Activated T-cell treated with anti-CD3 and anti-CD28 coated beads, Interleukin-2, amount 50 U/mL, for 4 hours (primary cell): ENCODE data around the gene CDCA8. TPM values are rescaled to one million over a fixed set of nuclear protein-coding genes. Genes with fewer than 3 reads are reported as not detected.

ENCODE experiments used
- ATAC-seq, 2 donors: fragments of 200-7000 bp; cut with Tn5 transposase; one replicate each; pipeline ENCODE4 v1.10.0; 2021
- DNase-seq: peaks from one replicate; pipeline ENCODE4 v3.0.0-alpha.2; 2020
- H3K27me3 Mint-ChIP-seq: one replicate; pipeline ENCODE4 v1.8.0; 2021; ENCODE audit warnings: low read depth, mixed read lengths
- H3K36me3 Mint-ChIP-seq: one replicate; pipeline ENCODE4 v1.8.0; 2022; ENCODE audit warnings: mixed read lengths; ENCODE audit not compliant: insufficient read depth
- H3K4me1 Mint-ChIP-seq: one replicate; pipeline ENCODE4 v1.8.0; 2021; ENCODE audit warnings: low read depth, mixed read lengths
- H3K4me3 Mint-ChIP-seq: one replicate; pipeline ENCODE4 v1.8.0; 2021; ENCODE audit warnings: mild to moderate bottlenecking, moderate library complexity, mixed read lengths
- H3K9me3 Mint-ChIP-seq: one replicate; pipeline ENCODE4 v1.8.0; 2021; ENCODE audit warnings: mixed read lengths
- total RNA-seq, 3 donors: library from RNA; stranded (reverse); gene quantifications; one replicate each; pipeline ENCODE4 v1.2.1, GENCODE V29; 2021

The CDCA8 gene
- total RNA-seq, 3 donors from 2014 or later, result 7.7 to 12.2 (median 10.0) TPM

GRCh38 chr1:37716321-37716720 lies 24.0 kb downstream of the CDCA8 start:
- peaks cover 7% of the 10 kb centered on the region for H3K27me3 Mint-ChIP-seq
- DNase-seq, result no peak
- H3K4me3 Mint-ChIP-seq, result no peak overlapping the region
- H3K9me3 Mint-ChIP-seq, result no peaks in the 10 kb centered on the region
- no peaks in the 10 kb centered on the region for H3K4me1 Mint-ChIP-seq
- no peaks in the 10 kb centered on the region for H3K36me3 Mint-ChIP-seq
- no peak for ATAC-seq

GRCh38 chr1:37717631-37718030 lies 25.3 kb downstream of the CDCA8 start:
- Mint-ChIP-seq H3K27me3 (peaks cover 9% of the 10 kb centered on the region), H3K4me3 (no peak overlapping the region), H3K36me3 (no peaks in the 10 kb centered on the region), H3K9me3 (no peaks in the 10 kb centered on the region), H3K4me1 (no peaks in the 10 kb centered on the region)
- ATAC-seq (no peak), DNase-seq (no peak)

GRCh38 chr1:37718181-37718900 lies 26.0 kb downstream of the CDCA8 start:
- Mint-ChIP-seq H3K4me3 (no peak overlapping the region), H3K36me3 (no peaks in the 10 kb centered on the region), H3K4me1 (no peaks in the 10 kb centered on the region), H3K9me3 (no peaks in the 10 kb centered on the region), H3K27me3 (peaks cover 9% of the 10 kb centered on the region)
- DNase-seq (no peak), ATAC-seq (no peak)

DNA sequence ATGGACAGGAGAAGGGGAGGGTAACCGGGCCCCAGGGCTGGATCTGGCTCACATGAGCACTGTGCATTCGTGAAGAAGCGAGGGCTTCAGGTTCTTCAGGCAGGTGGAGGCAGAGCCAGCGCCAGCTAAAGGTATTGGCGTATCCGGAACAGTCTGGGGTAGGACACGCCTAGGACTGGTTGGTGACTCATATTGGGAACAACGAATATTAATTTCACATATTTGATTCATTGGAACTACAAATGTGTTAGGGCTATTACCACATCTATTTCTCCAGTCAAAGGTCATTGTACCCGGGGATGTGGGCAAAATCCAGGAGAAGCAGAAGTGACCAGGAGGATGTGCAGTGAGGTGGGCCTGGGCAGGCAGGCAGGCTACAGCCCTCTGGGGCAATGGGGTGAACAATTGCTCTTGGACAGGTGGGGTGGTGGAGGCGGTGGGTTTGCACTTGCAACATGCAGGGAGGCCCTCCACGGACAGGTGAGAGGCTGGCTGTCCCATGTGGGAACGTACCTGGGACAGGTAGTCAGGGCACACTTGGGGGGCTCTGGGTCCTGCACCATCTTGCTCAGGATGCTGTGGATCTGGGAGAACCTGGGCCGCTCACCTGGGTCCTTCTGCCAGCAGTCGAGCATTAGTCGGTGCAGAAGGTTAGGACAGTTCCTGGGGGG lies 26.7 kb downstream of the CDCA8 start:
- H3K4me1 Mint-ChIP-seq, result no peaks in the 10 kb centered on the region
- no peaks in the 10 kb centered on the region for H3K36me3 Mint-ChIP-seq
- DNase-seq, result no peak

GRCh38 chr1:37719572-37720195 lies 27.4 kb downstream of the CDCA8 start:
- H3K4me1 Mint-ChIP-seq, result no peaks in the 10 kb centered on the region
- no peak overlapping the region for H3K4me3 Mint-ChIP-seq
- DNase-seq (no peak), ATAC-seq (no peak)
- H3K27me3 Mint-ChIP-seq, result peaks cover 9% of the 10 kb centered on the region
- H3K36me3 Mint-ChIP-seq, result no peaks in the 10 kb centered on the region
- no peaks in the 10 kb centered on the region for H3K9me3 Mint-ChIP-seq

More for the DNA sequence above, 26.7 kb downstream of the CDCA8 start:
- no peak for ATAC-seq
- no peak overlapping the region for H3K4me3 Mint-ChIP-seq
- no peaks in the 10 kb centered on the region for H3K9me3 Mint-ChIP-seq
- peaks cover 9% of the 10 kb centered on the region for H3K27me3 Mint-ChIP-seq

- Mint-ChIP-seq H3K4me1 (no peaks in the 10 kb centered on the region), H3K9me3 (no peaks in the 10 kb centered on the region), H3K27me3 (peaks cover 13% of the 10 kb centered on the region), H3K36me3 (no peaks in the 10 kb centered on the region), H3K4me3 (no peak overlapping the region)
- ATAC-seq (no peak), DNase-seq (no peak)
Observed at GRCh38 chr1:37720231-37721130, 28.2 kb downstream of the CDCA8 start.

DNA sequence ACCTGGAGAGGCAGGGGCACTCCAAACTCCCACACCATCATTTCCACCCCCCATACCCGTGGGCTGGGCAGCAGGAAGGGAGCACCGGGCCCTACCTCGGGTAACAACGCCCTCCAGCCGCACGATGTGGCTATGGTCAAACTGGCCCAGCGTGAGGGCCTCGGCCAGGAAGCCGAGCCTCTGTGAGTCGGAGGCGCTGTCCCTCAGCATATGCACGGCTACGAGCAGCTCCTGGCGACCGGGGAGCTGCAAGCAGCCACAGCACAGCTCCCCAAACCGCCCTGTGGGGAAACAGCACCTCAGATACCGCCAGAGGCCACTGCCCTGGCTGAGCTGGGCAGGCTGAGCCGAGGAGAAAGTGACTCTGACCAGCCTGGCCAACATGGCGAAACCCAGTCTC lies 29.2 kb downstream of the CDCA8 start:
- peaks cover 14% of the 10 kb centered on the region for H3K27me3 Mint-ChIP-seq
- H3K36me3 Mint-ChIP-seq, result no peaks in the 10 kb centered on the region
- no peak for ATAC-seq
- no peak for DNase-seq
- H3K9me3 Mint-ChIP-seq, result no peaks in the 10 kb centered on the region
- H3K4me3 Mint-ChIP-seq, result no peak overlapping the region
- no peaks in the 10 kb centered on the region for H3K4me1 Mint-ChIP-seq

DNA sequence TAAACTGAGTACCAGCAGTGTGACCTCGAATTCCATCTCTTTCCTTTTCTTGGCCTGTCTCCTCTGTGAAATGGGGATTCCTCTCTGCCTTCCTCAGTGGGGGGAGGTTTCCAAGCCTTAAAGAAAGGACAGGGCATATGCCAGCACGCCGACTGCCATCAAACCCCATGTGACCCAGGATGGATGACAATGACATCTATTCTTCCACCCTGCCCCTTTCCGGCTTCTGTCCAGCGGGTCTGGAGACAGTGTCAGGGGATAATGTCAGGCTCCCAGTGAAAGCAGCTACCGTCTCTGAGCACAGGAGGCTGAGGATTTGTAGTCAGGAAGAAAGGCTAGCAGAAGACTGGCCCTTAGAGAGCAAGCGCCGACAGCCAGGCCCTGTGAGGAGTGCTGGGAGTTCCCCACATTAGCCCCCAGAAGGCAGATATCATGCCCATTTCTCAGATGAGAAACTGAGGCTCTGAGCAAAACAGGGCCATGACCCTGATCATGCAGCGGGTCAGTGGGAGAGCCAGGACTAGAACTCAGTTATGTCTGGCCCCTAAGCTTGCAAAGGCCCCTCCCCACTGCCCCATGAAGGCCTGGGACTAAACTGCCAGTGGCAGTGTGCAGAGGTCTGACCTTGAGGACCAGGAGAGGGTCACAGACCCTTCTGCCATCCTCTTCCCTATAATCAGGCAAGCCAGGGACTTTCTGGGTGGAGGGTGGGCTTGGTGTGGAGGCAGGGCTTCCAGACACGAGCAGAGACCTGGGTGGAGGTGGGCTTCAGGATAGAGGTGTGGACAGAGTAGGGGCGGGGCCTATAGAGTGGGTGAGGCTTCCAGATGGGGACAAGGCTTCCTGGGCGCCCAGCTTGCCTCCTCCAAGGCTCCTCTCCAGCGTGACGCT lies 30.1 kb downstream of the CDCA8 start:
- no peaks in the 10 kb centered on the region for H3K36me3 Mint-ChIP-seq
- no peaks in the 10 kb centered on the region for H3K4me1 Mint-ChIP-seq
- no peak for DNase-seq
- H3K9me3 Mint-ChIP-seq, result no peaks in the 10 kb centered on the region
- no peak for ATAC-seq
- H3K27me3 Mint-ChIP-seq, result peaks cover 14% of the 10 kb centered on the region
- H3K4me3 Mint-ChIP-seq, result no peak overlapping the region

GRCh38 chr1:37723072-37723389 lies 30.7 kb downstream of the CDCA8 start:
- no peak for ATAC-seq
- Mint-ChIP-seq H3K36me3 (no peaks in the 10 kb centered on the region), H3K4me3 (no peak overlapping the region), H3K27me3 (peaks cover 17% of the 10 kb centered on the region), H3K9me3 (no peaks in the 10 kb centered on the region), H3K4me1 (no peaks in the 10 kb centered on the region)
- no peak for DNase-seq

- H3K4me1 Mint-ChIP-seq, result no peaks in the 10 kb centered on the region
- H3K4me3 Mint-ChIP-seq, result no peak overlapping the region
- ATAC-seq, result no peak
- no peaks in the 10 kb centered on the region for H3K9me3 Mint-ChIP-seq
- no peaks in the 10 kb centered on the region for H3K36me3 Mint-ChIP-seq
- H3K27me3 Mint-ChIP-seq, result peaks cover 16% of the 10 kb centered on the region
- no peak for DNase-seq
Observed at GRCh38 chr1:37723390-37724078, 31.2 kb downstream of the CDCA8 start.

GRCh38 chr1:37724575-37724974 lies 32.3 kb downstream of the CDCA8 start:
- H3K4me1 Mint-ChIP-seq, result no peaks in the 10 kb centered on the region
- ATAC-seq, result no peak
- no peaks in the 10 kb centered on the region for H3K9me3 Mint-ChIP-seq
- H3K4me3 Mint-ChIP-seq, result no peak overlapping the region
- H3K36me3 Mint-ChIP-seq, result no peaks in the 10 kb centered on the region
- no peak for DNase-seq
- H3K27me3 Mint-ChIP-seq, result peaks cover 12% of the 10 kb centered on the region

DNA sequence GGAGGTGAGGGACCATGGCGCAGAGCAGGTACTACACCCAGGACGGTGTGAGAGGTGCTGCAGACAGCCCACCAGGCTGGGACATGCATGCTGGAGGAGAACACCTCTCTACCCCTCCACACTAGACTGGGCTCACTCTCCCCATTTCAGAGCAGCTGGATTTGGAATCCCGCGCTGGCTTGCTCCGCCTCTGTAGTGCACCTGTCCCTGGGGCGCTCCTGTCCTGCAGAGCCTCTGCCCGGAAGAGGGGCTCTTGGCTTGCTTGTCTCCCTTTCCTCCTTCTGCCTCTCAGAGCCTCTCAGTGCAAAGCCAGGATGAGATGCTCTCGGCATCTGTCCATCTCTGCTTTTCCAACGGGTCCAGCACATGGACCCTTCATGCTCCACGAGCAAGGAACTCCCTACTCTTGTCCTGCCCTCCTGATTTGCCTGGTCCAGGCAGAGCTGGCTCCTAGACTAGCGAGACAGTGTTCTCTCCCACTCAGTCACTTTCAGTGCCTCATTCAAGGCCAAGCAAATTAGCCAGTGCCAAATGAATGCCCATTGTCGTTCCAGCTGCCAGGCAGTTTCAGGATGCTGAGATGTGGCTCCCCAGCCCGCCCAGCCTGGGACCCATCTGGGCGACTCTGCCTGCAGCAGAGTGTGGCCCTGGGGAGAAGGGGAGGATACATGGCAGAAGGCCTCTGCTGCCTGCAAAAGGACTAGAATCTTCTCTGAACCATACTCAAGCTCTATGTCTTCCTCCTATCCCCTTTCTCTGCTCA lies 33.7 kb downstream of the CDCA8 start:
- H3K9me3 Mint-ChIP-seq, result no peaks in the 10 kb centered on the region
- H3K27me3 Mint-ChIP-seq, result peaks cover 12% of the 10 kb centered on the region
- DNase-seq (no peak), ATAC-seq (no peak)
- no peak overlapping the region for H3K4me3 Mint-ChIP-seq
- no peaks in the 10 kb centered on the region for H3K36me3 Mint-ChIP-seq
- no peaks in the 10 kb centered on the region for H3K4me1 Mint-ChIP-seq
